Astrocyte (in vitro differentiated cells and primary cell): Measurements from ENCODE around the gene NAA15.

Experiments used
- EZH2 ChIP-seq: IDR thresholded peaks from 2 replicates; pipeline ENCODE4 v1.6.1; 2012; ENCODE audit warnings: mild to moderate bottlenecking, low read length, inconsistent platforms; ENCODE audit not compliant: insufficient read depth
- TF ChIP-seq, protein P1 (sequence below): IDR thresholded peaks from 2 replicates; pipeline ENCODE4 v1.5.1; 2011; ENCODE audit warnings: low read depth, mild to moderate bottlenecking, inconsistent platforms, low read length, moderate library complexity; ENCODE audit not compliant: insufficient read depth

GRCh38 chr4:139403462-139403861, 102.2 kb downstream of the NAA15 start:
- TF ChIP-seq, protein P1, sequence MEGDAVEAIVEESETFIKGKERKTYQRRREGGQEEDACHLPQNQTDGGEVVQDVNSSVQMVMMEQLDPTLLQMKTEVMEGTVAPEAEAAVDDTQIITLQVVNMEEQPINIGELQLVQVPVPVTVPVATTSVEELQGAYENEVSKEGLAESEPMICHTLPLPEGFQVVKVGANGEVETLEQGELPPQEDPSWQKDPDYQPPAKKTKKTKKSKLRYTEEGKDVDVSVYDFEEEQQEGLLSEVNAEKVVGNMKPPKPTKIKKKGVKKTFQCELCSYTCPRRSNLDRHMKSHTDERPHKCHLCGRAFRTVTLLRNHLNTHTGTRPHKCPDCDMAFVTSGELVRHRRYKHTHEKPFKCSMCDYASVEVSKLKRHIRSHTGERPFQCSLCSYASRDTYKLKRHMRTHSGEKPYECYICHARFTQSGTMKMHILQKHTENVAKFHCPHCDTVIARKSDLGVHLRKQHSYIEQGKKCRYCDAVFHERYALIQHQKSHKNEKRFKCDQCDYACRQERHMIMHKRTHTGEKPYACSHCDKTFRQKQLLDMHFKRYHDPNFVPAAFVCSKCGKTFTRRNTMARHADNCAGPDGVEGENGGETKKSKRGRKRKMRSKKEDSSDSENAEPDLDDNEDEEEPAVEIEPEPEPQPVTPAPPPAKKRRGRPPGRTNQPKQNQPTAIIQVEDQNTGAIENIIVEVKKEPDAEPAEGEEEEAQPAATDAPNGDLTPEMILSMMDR = no peak
- no peak for TF ChIP-seq EZH2
